HG02588 (cell line): Measurements from ENCODE around the gene ELMO2.
A peak's percentile ranks its signal among the peaks of the same experiment; 100 is the strongest.

Experiments
- ATAC-seq: cut with Tn5 transposase; IDR thresholded peaks from one replicate; pipeline ENCODE4 v1.9.1; 2021; ENCODE audit warnings: mild to moderate bottlenecking, moderate library complexity; ENCODE audit not compliant: unreplicated experiment

The ELMO2 gene

DNA sequence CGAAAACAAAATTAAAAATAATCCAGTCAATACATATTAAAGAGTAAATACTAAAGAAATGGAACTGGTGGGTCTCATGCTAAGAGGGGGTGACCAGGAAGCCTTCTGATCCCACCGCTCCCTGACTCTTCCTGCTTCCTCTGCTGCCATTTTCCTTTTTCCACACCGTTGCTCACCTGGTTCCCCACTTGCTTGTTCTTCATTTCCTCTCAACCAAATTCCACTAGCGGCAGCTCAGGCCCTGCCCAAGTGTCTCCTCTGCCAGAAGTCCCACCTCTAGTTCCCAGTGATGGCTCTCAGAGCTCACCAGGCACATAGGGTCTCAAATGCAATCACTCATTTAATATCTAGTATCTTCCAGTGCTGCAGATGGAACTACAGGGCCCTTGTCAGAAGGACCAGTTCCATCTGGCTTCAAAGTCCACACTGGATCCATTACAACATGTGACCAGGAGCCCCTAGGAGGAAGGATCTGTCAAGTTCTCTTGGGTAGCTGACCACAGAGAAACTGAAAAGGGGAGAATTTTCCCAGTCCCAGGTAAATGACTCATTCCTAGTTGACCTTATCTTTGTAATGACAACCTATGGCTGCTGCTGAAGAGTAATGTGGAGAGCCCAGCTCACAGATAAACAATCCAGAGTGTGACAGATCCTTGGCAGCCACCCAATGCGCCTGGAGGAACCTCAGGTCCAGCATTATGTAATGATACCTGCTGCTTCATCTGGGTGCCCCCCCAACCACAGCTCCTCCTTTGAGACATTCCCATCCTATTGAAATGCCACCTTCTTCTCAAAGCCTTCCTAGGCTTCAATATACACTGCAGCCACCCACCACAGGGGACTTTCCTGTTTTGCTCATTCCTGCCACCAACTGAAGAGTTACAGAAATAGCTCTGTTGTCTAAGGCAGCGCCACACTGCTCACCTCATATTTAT lies 38.2 kb downstream of the ELMO2 start:
- ATAC-seq: no peak

DNA sequence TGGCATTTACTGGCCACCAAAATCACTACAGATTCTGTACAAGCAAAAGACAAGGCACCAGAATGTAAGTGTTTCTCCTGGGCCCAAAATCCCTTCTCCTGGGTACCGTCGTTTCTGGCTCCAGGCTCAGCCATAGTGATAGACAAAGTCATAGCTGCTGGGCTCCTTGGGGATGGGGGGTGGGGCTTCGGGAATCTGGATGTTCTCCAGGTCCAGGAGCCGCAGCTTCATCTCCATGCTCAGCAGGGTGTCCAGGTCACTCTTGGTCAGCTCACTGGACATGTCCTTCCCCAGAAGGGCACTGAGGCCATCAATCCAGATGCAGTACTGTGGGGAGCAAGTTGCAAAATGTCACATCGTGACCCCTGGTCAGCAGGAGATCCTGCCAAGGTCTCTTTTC lies 39.2 kb downstream of the ELMO2 start:
- ATAC-seq: no peak

DNA sequence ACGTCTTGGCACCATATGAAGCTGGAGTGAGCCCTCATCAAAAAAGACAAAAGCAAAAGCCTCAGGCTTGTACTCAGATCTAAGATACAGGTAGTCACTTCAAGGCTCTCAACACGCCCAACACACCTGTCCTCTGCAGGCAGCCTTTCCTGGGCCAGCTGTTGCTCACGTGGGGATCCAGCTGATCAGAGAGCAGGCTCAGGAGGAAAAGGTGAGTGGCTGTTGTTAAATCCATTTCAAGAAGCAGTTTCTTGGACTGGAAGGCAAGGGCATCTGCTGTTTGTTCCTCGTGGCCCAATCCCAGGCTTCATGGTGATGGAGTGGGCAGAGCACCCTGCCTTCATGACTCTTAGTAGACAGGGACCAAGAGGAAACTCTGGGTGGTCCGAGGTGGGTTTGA lies 39.6 kb downstream of the ELMO2 start:
- no peak for ATAC-seq

DNA sequence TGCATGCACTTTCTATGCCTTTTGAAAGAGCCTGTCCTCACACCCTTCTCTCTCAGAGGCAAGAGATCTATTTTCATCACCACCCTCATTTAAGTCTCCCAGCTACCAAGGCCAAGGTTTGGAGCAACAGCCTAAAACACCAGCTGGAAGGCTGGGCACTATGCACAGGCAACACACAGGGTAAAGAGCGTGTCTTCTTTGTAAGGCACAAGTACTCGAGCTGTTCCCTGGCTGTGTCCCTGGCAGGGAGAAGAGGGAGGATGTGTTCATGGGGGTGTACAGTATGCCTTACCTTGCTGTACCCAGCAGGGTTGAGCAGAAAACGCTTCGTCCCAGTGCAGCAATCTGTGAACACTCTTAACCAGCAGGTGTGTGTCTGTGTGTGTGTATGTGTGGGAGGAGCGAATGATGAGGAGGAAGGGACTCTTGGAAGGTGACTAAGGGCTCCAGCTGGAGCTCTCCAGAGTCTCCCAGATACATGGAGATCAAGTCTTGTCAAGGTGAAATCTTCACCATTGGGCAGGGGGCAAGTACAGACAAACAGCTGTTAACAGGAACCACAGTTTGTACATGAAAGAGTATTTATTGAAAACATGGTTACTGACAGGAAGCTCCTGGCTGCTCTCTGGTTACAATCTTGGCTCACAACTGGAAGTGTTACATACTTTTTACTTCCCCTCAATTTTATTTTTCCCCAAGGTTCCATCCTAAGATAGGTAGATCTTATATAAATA lies 40.8 kb downstream of the ELMO2 start:
- ATAC-seq: no peak

DNA sequence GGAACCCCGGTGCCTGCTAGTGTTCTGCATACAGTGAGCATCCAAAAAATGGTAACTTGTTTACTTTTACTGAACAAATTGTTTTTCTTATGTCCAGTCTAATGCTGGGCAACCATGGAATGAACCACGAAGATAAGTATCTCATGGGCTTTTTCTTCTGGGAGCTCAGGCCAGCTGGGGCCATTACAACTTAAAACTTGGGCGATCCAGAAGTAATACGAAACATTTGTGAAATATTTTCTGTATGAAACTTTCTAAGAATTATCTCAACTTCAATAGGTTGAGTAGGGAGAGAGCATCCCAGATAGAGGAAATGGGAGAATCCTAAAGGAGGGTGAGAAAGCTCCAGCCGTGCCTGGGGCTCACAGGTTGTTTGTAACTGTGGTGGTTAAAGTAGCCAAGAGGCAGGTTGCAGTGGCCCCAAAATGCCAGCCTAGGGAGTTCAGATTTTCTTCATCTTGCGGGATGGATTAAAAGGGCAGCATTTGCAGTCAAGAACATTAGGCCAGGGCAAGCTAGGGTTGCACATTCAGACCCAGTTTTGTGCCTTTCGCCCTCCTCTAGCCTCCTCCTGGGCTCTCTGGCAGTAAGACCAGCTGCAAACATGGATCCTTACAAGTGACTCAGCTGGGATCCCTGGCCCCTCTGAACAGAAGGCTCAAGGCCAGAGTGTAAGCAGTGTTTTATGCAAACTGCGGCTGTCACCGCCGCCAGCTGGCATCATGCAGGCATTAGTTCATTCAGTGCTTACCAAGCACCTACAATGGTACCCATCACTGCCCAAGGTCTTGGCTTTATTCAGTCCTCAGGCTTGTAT lies 41.5 kb downstream of the ELMO2 start:
- no peak for ATAC-seq

DNA sequence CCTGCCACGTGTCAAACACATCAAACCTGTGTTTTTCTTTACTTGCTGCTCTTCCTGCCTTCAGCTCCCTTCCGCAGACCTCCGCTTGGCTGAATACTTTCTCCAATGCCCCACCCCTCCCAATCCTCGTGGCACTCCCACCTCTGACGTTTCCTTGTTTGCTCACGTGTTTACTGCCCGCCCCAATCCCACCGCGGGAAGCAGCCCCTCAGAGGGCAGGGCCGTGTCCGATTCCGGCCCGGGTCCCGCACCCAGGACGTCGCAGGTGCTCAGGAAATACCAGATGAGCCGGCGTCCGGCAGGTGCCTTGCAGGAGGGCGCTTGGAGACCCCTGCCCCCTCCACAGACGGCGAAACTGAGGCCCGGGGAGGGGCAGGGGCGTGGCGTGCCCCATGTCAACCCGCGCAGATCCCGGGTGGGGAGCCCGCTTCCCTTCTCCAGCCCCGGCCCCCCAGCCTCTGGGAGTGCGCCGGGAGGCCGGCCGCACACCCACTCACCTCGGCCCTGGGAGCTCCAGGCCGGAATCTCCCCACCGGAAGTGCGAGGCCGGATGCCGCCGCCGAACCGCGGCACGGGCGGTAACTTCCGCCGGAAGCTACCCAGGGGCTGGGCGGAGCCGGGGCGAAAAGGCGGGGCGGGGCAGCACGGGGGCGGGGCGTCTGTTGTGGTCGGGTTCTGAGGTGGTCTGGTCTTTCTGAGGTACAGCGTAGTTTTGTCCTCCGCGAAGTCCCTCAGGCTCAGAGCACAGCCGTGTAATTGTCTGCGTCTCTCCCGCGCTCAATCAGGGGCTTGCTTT lies 42.3 kb downstream of the ELMO2 start:
- ATAC-seq: peak; percentile 56

DNA sequence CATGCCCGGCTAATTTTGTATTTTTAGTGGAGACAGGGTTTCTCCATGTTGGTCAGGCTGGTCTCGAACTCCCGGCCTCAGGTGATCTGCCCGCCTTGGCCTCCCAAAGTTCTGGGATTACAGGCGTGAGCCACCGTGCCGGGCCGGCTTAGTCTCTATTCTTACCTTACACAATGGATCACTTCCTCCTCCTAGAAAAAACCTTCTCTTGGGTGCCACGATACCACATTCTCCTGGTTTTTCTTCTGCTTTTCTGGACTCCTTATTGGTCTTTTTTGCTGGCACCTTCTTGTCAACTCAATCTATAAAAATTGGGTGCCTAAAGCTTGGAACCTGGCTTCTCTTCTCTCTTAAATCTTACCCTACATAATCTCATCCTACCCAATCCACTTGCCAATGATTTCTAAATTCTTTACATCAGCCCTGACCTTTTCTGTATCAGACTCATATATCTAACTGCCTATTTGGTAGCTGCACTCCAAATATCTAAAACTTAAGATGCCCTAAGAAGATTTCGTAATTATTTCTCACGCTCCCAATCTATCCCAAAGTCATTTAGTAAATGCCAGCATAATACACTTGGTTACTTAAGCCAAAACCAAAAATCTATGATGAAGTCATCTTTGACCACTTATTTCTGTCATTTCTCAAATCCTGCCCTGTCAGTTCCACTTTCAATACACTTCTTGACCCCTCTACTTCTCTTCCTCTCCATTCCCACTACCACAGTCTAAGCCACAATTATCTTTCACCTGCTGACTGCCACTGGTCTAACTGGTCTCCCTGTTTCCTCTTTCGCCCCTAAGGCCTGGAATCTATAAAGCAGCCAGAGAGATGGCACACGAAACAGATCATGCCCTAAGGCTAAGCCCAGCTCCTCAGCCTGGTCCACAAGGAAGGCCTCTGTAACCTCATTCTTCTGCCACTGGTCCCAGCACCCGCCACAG lies 43.2 kb downstream of the ELMO2 start:
- peak; percentile 8 for ATAC-seq

DNA sequence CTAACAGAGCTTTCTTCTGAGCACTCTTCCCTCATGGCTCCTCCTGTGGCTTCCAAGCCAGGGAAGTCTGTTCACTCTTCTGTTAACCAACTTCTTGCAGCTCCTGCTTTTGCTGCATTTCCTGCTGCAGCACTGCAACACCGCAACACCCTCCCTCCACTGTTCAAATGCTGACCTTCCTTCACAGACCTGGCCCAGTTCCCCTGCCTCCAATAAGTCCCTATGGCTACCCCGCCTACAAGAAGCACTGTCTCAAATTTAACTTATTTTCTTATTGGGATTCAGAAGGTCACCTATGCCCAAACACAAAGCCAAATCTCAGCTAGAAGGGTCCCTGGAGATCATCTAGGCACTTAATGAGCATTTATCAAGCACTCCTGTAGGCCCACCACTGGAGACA lies 44.6 kb downstream of the ELMO2 start:
- no peak for ATAC-seq

DNA sequence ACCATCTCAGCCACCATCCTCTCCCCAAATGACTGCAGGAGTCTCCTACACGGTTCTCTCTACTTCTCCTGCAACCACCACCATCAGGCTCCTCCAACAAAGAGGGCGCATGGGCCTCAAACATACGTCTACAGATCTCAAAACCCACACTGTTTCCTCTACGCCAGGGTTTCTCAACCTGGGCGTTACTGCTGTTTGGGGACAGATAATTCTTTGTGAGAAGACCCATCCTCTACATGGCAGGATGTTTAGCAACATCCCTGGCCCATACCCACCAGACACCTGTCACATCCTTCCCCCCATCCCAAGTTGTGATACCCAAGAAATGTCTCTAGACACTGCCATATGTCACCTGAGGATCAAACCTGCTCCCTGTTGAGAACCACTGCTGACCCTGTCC lies 45.0 kb downstream of the ELMO2 start:
- no peak for ATAC-seq

DNA sequence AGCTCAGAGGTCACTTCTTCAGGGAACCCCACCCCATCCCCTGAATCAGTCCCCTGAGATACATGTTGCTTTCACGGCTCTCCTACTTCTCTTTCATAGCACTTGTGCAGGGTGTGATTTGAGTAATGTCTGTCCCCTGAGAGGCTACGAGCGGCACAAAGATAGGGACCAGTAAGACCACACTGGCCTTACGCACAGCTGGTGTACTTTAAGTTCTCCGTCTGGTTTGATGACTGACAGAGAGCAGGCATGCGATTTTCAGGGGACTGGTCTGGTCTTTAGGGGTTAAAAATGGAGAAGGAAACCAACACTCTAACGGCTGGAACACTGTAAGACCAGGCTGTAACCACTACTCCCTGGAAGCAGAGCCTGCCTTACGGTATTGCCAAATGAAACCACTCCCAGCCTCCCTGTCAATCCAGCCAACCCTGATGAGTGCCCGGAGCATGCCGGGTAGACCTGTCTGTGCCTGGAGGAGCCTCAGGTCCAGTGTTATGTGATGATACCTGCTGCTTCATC lies 47.1 kb downstream of the ELMO2 start:
- peak; percentile 42 for ATAC-seq

DNA sequence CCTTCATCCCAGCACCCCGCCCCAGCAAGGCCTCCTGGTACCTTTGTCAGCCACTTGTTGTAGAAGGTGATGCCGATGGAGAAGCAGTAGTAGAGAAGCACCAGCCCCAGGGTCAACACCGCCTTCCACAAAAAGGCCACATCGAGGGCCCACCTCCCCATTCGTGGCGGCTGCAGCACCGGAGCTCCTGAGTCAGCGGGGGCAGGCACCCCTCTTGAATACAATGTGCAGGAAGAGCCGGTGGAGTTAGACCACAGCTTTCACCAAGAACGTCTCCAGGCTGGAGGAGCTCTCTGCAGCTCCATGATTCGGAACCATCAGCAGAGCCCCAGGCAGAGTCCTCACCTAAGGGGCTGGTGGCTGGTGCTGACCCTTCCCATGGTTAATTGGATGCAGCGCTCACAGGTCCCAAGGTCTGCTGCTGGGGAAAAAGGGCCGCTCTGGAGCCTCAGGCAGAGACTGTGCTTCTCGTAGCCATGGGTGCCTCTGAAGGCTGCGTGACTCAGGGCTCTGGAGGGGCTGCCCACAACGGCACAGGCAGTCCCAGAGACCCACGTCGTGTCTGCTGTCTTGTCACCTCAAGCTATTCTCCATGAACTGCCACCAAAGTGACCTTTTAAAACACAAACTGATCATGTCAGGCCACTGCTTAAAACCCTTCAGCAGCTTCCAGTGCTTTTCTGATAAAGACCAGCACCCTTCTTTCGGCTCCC lies 47.9 kb downstream of the ELMO2 start:
- no peak for ATAC-seq

DNA sequence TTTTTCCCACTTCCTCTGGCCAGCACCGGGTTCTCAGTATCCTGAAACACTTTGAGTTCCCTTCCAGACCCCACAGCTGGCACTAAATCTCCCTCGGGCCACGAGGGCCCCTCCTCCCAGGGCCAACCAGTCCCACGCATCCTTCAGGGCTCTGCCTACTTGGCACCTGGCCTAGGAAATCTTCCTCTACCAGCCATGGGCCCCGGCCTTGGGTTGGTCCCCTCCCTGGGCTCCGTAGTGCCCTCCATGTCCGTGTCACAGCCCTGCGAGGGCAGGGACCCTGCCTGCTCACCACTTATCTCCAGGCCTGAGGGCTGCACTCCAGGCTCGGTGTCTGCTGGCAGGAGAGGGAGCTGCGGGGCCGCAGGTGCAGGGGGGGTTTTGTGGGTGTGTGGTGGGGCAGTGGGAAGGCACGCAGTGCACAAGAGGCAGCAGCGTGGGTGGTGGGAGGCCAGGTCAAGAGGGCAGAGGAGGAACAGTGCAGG lies 49.3 kb downstream of the ELMO2 start:
- ATAC-seq: no peak

DNA sequence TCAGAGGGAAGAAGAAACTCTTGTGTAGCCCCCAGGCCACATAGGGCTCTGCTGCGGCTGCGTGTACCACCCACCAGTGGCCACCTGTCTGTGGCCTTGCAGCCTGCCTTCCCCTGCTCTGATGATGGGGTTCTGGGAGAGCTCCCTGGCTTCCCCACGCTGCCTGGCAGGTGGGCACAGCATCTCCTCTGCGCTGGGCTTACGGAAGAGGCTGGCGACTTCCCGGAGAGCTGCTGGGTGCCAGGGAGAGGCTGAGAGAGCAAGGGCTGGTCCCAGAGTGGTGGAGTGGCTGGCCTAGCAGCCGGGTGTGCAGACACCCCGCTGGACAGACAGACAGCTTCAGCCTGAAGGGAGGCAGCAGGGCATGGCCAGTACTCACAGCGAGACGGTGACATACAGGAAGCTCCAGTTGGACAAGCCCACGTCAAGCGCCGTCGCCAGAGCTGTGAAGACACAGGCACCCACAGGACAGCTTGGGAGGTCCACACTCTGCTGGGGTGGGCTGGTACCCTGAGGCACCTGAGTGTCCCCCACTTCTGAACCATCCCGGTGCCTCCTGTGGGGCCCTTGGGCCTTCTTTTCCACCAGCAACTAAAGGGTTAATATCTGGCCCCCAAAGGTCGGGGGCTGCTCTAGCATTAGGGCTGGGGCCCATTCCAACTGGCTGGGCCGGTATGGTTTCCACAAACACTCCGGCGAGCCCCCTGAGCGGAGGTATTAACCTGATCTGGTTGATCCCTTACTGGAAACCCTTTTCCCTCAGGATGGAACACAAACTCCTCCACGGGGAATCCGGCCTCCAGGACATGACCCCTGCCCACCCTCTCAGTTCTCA lies 50.0 kb downstream of the ELMO2 start:
- no peak for ATAC-seq

DNA sequence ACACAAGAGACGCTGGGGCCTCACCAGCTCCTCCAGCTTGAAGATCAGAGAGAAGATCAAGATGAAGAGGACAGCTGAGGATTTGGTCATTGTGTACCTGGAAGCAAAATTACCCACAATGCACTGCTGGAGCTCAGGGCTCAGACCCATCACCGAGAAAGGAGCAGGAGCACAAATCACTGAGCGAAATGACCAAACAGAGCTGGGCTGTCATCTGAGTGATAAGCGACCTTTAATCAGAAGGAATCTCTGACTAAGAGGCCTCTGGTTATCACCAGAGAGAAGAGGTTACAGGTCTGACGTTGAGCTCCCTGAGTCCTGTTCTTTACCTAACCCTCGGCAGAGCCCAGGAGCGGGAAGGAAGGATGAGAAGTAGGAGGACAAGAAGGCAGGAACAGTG lies 50.6 kb downstream of the ELMO2 start:
- no peak for ATAC-seq

DNA sequence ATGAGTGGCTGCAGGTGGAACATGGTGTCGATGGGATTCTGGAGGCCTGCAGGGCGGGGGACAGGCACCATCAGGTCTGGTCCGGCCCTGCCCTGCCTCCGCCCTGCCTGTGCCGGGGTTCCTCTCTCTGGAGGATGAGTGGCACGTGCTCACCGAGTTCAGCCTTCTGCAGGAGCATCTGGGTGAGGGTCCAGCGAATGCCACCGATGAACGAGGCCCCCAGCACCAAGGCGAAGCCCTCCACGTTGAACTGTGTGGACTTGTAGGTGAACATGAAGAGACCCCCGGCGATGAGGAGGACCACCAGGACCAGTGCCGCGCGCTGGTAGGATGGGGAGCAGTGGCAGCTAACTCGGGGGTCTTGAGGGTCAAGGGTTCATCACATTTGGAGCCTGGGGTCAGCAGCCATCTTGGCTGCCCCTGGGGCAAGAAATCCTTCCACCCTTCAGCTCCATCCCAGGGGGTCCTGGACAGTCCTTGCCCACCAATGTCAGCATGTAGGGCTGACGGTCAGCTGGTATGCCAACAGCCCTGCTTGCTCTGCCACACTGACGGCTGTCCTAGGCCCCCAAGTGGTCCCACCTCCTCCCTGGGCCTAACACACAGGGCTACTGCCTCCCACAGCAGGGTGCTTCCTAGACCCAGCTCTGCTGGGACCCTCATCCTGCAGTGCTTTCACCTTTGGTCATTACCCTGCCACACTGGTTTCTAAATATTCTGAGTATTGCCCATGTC lies 51.3 kb downstream of the ELMO2 start:
- no peak for ATAC-seq

DNA sequence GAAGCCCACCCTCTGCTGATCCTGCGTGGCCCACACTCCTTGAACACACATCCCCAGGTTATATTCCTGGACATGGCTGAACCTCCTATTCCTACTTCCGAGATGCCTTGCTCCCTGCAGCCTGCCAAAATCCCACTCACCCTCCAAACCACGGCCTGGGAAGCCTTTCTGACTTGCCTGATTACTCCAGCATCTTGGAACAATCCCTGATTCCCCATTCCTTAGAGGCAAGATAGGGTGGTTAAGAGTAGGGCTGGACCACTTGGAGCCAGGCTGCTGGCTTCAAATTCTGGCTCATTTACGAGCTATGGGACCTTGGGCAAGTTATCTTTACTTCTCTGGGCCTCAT lies 52.2 kb downstream of the ELMO2 start:
- ATAC-seq: no peak
